HG02840 (cell line): ENCODE results near the gene TSPAN18.

Experiments used
- ATAC-seq: cut with Tn5 transposase; IDR thresholded peaks from one replicate; pipeline ENCODE4 v1.9.1; 2021; ENCODE audit warnings: mild to moderate bottlenecking, moderate library complexity, moderate number of reproducible peaks; ENCODE audit not compliant: unreplicated experiment, low FRiP score

Gene TSPAN18

DNA sequence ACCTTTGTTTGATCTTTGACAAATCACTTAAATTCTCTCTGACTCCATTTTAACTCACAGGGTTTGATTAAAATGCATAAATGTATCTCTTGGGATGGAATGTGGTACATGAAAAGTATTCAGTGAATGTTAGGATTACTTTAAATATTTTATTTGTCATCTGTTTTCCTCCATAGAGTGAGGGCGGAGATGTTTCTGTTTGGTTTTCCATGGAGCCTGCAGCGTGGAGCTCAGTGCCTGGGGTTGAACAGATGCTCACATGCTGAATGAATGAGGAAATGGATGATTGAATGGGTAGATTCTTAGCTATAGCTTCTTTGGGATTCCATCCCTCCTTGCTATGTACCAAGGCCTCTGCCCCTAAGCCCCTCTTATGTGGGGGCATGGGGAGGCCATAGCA, 10.0 kb downstream of the TSPAN18 start:
- no peak for ATAC-seq

GRCh38 chr11:44737245-44738085, 10.7 kb downstream of the TSPAN18 start:
- ATAC-seq: no peak

GRCh38 chr11:44738791-44739190, 12.0 kb downstream of the TSPAN18 start:
- no peak for ATAC-seq

DNA sequence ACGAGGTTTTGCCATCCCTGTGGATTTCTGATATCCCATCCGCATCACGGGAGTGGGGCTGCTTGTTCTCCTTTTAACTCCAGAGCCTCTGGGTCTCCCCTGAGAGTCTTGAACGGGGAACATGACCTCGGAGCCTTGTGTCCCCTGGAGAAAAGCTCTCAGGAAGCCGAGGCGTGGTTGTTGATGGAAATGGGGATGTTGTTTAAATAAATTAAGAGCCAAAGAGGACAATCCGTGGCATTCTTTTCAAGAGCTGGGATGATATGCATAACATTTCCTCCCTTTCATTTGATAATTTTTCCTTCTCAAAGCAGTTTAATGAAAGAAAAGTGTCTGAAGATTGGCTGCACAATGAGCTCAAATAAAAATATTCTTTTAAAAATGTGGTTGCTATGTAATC, 14.2 kb downstream of the TSPAN18 start:
- no peak for ATAC-seq

GRCh38 chr11:44741976-44742375, 15.2 kb downstream of the TSPAN18 start:
- ATAC-seq: no peak

- ATAC-seq: no peak
Measured at GRCh38 chr11:44742508-44743246, 15.9 kb downstream of the TSPAN18 start.

GRCh38 chr11:44743326-44743725, 16.6 kb downstream of the TSPAN18 start:
- no peak for ATAC-seq

GRCh38 chr11:44743959-44744557, 17.3 kb downstream of the TSPAN18 start:
- ATAC-seq: no peak

GRCh38 chr11:44746894-44747293, 20.1 kb downstream of the TSPAN18 start:
- no peak for ATAC-seq

GRCh38 chr11:44747316-44747715, 20.6 kb downstream of the TSPAN18 start:
- no peak for ATAC-seq

- ATAC-seq: no peak
Measured at GRCh38 chr11:44747836-44748235, 21.1 kb downstream of the TSPAN18 start.

DNA sequence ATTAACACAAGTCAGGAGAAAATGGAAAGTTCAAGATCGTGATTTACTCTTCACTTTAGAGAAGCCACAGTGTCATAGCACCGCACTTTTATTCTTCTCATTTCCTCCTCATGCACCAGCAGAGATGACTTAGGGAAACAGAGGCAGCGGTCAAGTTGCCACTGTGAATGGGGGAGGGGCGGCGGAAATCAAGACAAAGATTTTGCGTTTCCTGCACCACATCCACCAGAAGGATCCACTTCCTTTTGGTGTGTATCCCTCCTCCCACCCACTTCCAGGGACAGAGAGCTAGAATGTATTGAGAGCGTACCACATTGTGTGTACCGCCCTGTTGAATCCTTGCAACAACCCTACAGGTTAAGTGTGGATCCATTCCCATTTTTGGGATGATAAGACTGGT, 21.8 kb downstream of the TSPAN18 start:
- no peak for ATAC-seq

GRCh38 chr11:44749189-44749588, 22.4 kb downstream of the TSPAN18 start:
- no peak for ATAC-seq

- no peak for ATAC-seq
Measured at GRCh38 chr11:44750551-44751465, 24.0 kb downstream of the TSPAN18 start.

DNA sequence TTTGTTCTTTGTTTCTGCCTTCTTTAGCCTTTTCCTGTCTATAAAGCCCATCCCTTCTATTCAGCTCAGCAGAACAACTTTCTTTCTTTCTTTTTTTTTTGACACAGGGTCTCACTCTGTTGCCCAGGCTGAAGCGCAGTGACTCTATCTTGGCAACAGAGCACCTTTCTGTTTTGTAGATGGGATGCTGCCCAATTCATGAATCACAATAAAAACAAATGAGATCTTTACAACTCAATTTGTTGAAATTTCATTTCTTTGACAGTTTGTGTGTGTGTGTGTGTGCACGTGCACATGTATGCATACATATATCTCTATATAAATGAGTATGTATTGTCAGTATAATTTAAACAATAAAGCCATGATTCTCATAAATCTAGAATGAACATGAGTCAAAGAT, 25.5 kb downstream of the TSPAN18 start:
- no peak for ATAC-seq

DNA sequence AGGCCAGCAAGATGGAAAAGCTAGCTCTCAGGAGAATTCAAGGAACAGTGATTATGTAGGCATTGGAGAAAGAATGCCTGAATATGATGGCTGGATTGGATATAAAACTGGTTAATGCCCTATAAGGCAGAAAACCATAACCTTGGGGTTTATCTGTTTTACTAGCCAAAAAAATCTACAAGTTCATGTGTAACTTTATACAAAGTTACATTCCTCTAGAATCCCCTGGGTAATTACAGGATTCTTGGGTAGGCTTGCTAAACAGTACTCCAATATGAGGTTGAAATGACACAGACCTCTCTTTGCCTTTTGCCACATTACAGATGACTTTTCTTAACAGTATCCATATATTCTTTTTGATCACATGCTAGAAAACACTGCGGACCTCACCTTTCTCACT, 26.0 kb downstream of the TSPAN18 start:
- ATAC-seq: no peak

DNA sequence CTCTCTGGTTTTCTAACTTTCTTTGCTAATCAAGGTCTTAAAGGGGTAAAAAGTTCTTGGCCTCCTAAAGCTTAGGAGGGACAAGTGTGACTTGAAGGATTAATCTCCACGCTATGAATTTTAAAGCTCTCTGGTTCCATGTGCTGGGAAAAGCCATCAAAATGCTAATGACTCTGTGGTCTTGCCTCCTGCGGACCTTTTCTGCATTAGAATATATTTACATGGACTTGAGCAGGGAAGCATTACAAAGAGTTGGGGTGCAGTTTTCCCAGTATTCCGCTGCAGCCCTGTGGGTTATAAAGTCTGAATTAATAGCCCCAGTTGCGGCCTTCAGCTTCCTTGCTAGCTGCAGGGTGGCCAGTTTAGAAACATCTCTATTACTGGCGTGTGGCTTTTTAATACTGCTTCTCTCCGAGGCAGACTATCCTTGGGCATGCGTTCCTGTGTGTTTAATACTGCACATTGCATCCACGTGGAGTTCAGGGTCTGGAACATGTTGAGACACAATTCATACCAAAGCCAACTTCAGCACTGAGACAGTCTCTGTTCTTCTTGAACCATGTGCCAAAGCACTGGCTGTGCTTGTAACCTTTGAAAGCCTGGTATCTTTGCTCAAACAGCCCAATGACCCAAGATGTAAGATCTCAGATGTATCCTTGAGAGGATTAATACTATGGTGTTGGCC, 27.3 kb downstream of the TSPAN18 start:
- ATAC-seq: no peak

DNA sequence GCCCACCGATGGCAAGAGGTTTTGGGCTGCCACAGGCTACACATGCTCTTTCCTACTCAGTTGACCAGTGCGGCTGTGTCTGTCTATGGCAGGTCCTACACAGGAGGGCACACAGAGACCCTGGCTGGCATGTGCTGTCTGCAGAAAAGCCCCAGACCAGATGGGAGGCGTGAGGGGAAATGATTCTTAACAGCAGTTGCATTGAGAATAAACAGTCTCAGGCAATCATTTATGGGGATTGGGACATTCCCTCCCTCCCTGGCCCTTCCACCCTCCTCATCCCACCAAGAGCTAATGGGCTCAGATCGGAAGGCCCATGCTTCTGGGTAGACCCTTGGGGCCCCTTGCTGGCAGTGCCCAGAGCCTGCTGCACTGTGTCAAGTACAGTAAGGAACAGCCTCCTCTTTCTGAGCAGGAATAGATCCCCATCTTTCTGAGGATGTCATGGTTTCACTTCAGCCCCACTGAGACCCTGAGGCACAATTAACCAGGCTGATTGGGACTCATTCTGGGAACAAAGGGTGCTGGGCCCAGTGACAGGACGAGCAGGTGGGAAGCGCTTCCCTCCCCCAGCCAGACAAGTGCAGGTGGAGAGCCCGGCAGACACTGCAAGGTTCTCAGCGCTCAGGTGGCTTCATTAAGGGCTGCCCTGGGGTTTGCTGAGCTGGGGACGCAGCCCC, 28.3 kb downstream of the TSPAN18 start:
- no peak for ATAC-seq
